ENCODE measurements around the gene PDE3B.

The PDE3B gene

DNA sequence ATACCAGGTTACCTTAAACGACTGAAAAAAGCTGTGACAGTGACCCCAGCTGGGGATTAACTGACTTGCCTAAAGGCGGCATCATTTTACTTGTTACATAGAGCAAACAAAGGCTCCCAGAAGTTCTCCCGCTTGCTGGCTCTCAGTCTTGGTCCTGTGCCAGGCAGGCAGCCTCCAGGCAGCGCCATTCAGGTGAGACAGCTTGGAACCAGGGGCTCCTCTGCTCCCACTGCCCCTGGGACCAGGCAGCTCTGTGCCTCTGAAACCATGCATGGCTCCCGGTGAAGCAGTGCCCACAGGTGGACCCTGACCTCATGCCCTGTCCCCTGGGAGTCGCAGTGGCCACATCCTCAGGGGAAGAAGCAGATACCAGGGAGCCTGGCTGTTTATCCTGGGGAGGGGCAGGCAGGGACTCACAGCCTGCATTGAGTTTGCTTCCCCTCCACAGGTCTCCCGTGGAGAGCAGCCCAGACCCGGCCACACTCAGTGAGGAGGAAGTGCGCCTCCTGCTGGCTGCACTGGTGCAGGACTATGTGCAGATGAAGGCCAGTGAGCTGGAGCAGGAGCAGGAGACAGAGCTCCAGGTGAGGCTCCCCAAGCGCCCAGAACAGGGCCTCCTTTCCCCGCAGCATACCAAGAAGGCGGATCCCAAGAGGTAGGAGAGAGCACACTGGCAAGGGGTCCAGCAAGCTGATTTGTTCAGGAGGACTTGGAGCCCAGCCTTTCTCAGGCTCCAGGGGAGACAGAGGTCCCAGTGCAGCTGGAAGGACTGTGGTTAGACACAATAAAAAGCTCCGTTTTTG lies 264.0 kb downstream of the PDE3B start:
- no peak overlapping the region for H3K4me3 ChIP-seq (ENCODE audit: low read depth, low read length)
- TF ChIP-seq, protein P1, sequence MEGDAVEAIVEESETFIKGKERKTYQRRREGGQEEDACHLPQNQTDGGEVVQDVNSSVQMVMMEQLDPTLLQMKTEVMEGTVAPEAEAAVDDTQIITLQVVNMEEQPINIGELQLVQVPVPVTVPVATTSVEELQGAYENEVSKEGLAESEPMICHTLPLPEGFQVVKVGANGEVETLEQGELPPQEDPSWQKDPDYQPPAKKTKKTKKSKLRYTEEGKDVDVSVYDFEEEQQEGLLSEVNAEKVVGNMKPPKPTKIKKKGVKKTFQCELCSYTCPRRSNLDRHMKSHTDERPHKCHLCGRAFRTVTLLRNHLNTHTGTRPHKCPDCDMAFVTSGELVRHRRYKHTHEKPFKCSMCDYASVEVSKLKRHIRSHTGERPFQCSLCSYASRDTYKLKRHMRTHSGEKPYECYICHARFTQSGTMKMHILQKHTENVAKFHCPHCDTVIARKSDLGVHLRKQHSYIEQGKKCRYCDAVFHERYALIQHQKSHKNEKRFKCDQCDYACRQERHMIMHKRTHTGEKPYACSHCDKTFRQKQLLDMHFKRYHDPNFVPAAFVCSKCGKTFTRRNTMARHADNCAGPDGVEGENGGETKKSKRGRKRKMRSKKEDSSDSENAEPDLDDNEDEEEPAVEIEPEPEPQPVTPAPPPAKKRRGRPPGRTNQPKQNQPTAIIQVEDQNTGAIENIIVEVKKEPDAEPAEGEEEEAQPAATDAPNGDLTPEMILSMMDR (IDR thresholded peaks at IDR 0.05; ENCODE audit: borderline replicate concordance, insufficient read depth, low read depth, low read length): peak; percentile 91

DNA sequence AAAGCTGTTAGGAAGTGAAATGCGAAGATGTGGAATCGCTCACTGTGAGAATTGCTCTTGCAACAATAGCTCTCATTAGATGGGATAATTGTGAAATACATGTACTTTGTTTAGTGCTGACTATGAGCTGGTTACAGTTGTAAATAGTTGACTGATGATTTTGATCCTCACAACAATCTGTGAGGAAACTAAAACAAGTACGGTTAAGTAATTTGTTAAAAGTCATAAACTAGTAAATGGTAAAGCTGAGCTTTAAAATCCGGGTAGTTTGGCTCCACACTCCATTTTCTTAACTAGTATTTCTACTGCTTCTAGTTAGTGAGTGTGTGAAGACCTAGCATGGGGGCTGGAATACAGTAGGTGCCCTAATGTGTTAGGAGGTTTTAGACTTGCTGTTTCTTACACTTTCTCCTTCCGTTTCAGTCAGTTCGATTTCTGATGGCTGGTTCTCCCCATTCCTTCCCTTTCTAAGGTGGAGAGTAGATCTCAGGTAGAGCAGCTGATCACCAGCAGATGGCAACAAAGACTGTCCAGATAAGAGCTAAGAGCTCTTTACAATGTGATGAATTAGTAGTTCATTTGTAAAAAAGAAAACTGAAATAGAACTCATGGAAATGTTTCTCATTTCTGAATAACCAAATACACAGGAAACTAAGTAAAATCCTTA lies 264.7 kb downstream of the PDE3B start:
- no peak overlapping the region for H3K4me3 ChIP-seq (ENCODE audit: low read depth, low read length)
- TF ChIP-seq, protein P1 (IDR thresholded peaks at IDR 0.05; ENCODE audit: borderline replicate concordance, insufficient read depth, low read depth, low read length): peak; percentile 52; the same call in 1 of the 2 replicates

GRCh38 chr11:14914536-14914935 lies 270.9 kb downstream of the PDE3B start:
- TF ChIP-seq, protein P1 (IDR thresholded peaks at IDR 0.05; ENCODE audit: borderline replicate concordance, insufficient read depth, low read depth, low read length): no peak
- H3K4me3 ChIP-seq (ENCODE audit: low read depth, low read length): no peak overlapping the region

DNA sequence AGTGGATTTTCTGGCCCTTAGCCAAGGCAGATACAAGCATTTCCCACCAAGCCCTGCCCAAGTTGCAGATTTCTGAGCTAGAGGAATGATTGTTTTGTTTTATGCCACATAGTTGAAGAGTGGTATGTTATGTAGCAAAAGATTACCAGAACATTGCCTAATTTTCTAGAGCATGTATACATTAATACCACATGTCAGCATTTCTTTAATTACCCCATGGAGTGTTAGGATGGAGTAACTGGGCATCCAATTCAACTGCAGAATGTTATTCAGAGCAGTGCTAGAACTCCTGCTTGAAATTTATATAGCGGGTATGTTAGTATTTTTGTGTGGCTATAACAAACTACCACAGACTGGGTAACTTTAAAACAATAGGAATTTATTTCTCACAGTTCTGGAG lies 272.8 kb downstream of the PDE3B start:
- H3K4me3 ChIP-seq (ENCODE audit: low read depth, low read length): no peak overlapping the region

More for the DNA sequence above, 272.8 kb downstream of the PDE3B start:
- TF ChIP-seq, protein P1 (IDR thresholded peaks at IDR 0.05; ENCODE audit: borderline replicate concordance, insufficient read depth, low read depth, low read length): no peak

Measured in GM12875 (cell line).